ENCODE measurements around the gene HDAC4.

- TF ChIP-seq GATA3 (IDR thresholded peaks at IDR 0.05; ENCODE audit: low read depth, low read length) (no peak), GATA2 (IDR thresholded peaks at IDR 0.05; ENCODE audit: low read depth, low read length) (no peak)
Measured at GRCh38 chr2:239162141-239162821, 238.5 kb downstream of the HDAC4 start.

All from SH-SY5Y (cell line).